Immature natural killer cell (primary cell): ENCODE data around the gene REEP3. TPM values are rescaled to one million over a fixed set of nuclear protein-coding genes. Genes with fewer than 3 reads are reported as not detected.
A peak's percentile ranks its signal among the peaks of the same experiment; 100 is the strongest.
"Not testable (repeated sequence)": the region's sequence is repeated elsewhere in the genome, so short reads cannot be mapped to it uniquely, and the experiment has no call there.

Experiments used
- DNase-seq, 3 donors: peaks; one replicate each; pipeline ENCODE4 v3.0.0; 2022; ENCODE audit warnings: mixed read lengths in 1 of 3
- H3K27ac Mint-ChIP-seq, 6 donors: one replicate each; pipeline ENCODE4 v1.8.0; 2020; ENCODE audit warnings: mixed read lengths in 6 of 6, mild to moderate bottlenecking in 5 of 6, inconsistent platforms in 4 of 6, moderate library complexity in 3 of 6
- H3K27me3 Mint-ChIP-seq, 3 donors: one replicate each; pipeline ENCODE4 v1.8.0; 2020 to 2021; ENCODE audit warnings: low read depth in 3 of 3, mild to moderate bottlenecking in 3 of 3, mixed read lengths in 3 of 3, moderate library complexity in 3 of 3, inconsistent platforms in 1 of 3
- H3K36me3 Mint-ChIP-seq, 3 donors: one replicate each; pipeline ENCODE4 v1.8.0; 2020; ENCODE audit warnings: mixed read lengths in 3 of 3, inconsistent platforms in 2 of 3, mild to moderate bottlenecking in 2 of 3
- H3K4me1 Mint-ChIP-seq, 2 donors: one replicate each; pipeline ENCODE4 v1.8.0; 2020; ENCODE audit warnings: inconsistent platforms in 2 of 2, mild to moderate bottlenecking in 2 of 2, mixed read lengths in 2 of 2, moderate library complexity in 1 of 2
- H3K4me3 Mint-ChIP-seq, 5 donors: one replicate each; pipeline ENCODE4 v1.8.0; 2020; ENCODE audit warnings: mild to moderate bottlenecking in 5 of 5, mixed read lengths in 5 of 5, inconsistent platforms in 3 of 5, moderate library complexity in 3 of 5
- H3K9me3 Mint-ChIP-seq, 6 donors: one replicate each; pipeline ENCODE4 v1.8.0; 2020; ENCODE audit warnings: mild to moderate bottlenecking in 6 of 6, mixed read lengths in 6 of 6, inconsistent platforms in 4 of 6, moderate library complexity in 3 of 6
- polyA plus RNA-seq, 3 donors: library from polyadenylated mRNA; unstranded; fragments of 300-500 nt; fragmentation: Illumina TruSeq; gene quantifications; one replicate each; pipeline ENCODE4 v1.2.3, GENCODE V29; 2021

REEP3 gene
- polyA plus RNA-seq, 3 donors from 2014 or later: 4.1 to 8.2 (median 5.2) TPM

GRCh38 chr10:63496561-63496960 lies 24.6 kb upstream of the REEP3 start:
- Mint-ChIP-seq H3K9me3 (no peaks in the 10 kb centered on the region), H3K4me3 (no peak overlapping the region), H3K27me3 (no peaks in the 10 kb centered on the region), H3K27ac (no peak overlapping the region), H3K4me1 (peaks cover 0 to 4% of the 10 kb centered on the region in 2 donors), H3K36me3 (peaks cover 0 to 9% (median 2%) of the 10 kb centered on the region in 3 donors)
- no peak for DNase-seq

GRCh38 chr10:63497321-63497720 lies 23.9 kb upstream of the REEP3 start:
- H3K9me3 Mint-ChIP-seq: no peaks in the 10 kb centered on the region
- H3K27me3 Mint-ChIP-seq: no peaks in the 10 kb centered on the region
- DNase-seq: no peak
- H3K4me1 Mint-ChIP-seq: peaks cover 0 to 3% of the 10 kb centered on the region in 2 donors
- no peak overlapping the region for H3K4me3 Mint-ChIP-seq
- peaks cover 0 to 9% (median 0%) of the 10 kb centered on the region in 3 donors for H3K36me3 Mint-ChIP-seq
- H3K27ac Mint-ChIP-seq: no peak overlapping the region

- H3K27ac Mint-ChIP-seq: no peak overlapping the region
- H3K9me3 Mint-ChIP-seq: no peaks in the 10 kb centered on the region
- H3K4me1 Mint-ChIP-seq: peaks cover 0 to 3% of the 10 kb centered on the region in 2 donors
- no peak overlapping the region for H3K4me3 Mint-ChIP-seq
- no peak for DNase-seq
- peaks cover 0 to 9% (median 0%) of the 10 kb centered on the region in 3 donors for H3K36me3 Mint-ChIP-seq
- H3K27me3 Mint-ChIP-seq: no peaks in the 10 kb centered on the region
Observed at GRCh38 chr10:63498665-63499064, 22.5 kb upstream of the REEP3 start.

GRCh38 chr10:63500551-63500950 lies 20.6 kb upstream of the REEP3 start:
- not testable (repeated sequence) for H3K27me3 Mint-ChIP-seq, H3K4me3 Mint-ChIP-seq, H3K9me3 Mint-ChIP-seq, H3K4me1 Mint-ChIP-seq, H3K27ac Mint-ChIP-seq, DNase-seq, H3K36me3 Mint-ChIP-seq

GRCh38 chr10:63501954-63502353 lies 19.2 kb upstream of the REEP3 start:
- peaks cover 0 to 9% (median 0%) of the 10 kb centered on the region in 3 donors for H3K36me3 Mint-ChIP-seq
- no peak for DNase-seq
- peaks cover 2 to 8% of the 10 kb centered on the region in 2 donors for H3K4me1 Mint-ChIP-seq
- no peaks in the 10 kb centered on the region for H3K9me3 Mint-ChIP-seq
- no peak overlapping the region for H3K27ac Mint-ChIP-seq
- H3K4me3 Mint-ChIP-seq: no peak overlapping the region
- peaks cover 0 to 1% (median 1%) of the 10 kb centered on the region in 3 donors for H3K27me3 Mint-ChIP-seq

- DNase-seq: no peak
- Mint-ChIP-seq H3K9me3 (no peaks in the 10 kb centered on the region), H3K4me1 (peaks cover 2 to 8% of the 10 kb centered on the region in 2 donors)
Observed at GRCh38 chr10:63502832-63503231, 18.4 kb upstream of the REEP3 start.

GRCh38 chr10:63503395-63503794 lies 17.8 kb upstream of the REEP3 start:
- Mint-ChIP-seq H3K4me3 (no peak overlapping the region), H3K27ac (no peak overlapping the region), H3K9me3 (no peaks in the 10 kb centered on the region), H3K36me3 (peaks cover 0 to 9% (median 0%) of the 10 kb centered on the region in 3 donors), H3K4me1 (peaks cover 2 to 8% of the 10 kb centered on the region in 2 donors), H3K27me3 (peaks cover 0 to 1% (median 1%) of the 10 kb centered on the region in 3 donors)
- DNase-seq: no peak

More at GRCh38 chr10:63502832-63503231, 18.4 kb upstream of the REEP3 start:
- H3K27ac Mint-ChIP-seq: no peak overlapping the region
- peaks cover 0 to 1% (median 1%) of the 10 kb centered on the region in 3 donors for H3K27me3 Mint-ChIP-seq
- peaks cover 0 to 9% (median 0%) of the 10 kb centered on the region in 3 donors for H3K36me3 Mint-ChIP-seq
- no peak overlapping the region for H3K4me3 Mint-ChIP-seq

- Mint-ChIP-seq H3K4me1 (peaks cover 5 to 14% of the 10 kb centered on the region in 2 donors), H3K27me3 (peaks cover 0 to 1% (median 1%) of the 10 kb centered on the region in 3 donors), H3K27ac (peak overlapping the region in 2 of 6 donors; percentile 13 to 18), H3K9me3 (no peaks in the 10 kb centered on the region), H3K4me3 (no peak overlapping the region), H3K36me3 (peaks cover 0 to 7% (median 0%) of the 10 kb centered on the region in 3 donors)
- DNase-seq: no peak
Observed at GRCh38 chr10:63504145-63504881, 16.9 kb upstream of the REEP3 start.

- Mint-ChIP-seq H3K27ac (peak overlapping the region in 1 of 6 donors; percentile 5), H3K9me3 (no peaks in the 10 kb centered on the region), H3K4me3 (no peak overlapping the region), H3K27me3 (peaks cover 0 to 3% (median 1%) of the 10 kb centered on the region in 3 donors), H3K36me3 (peaks cover 0 to 3% (median 0%) of the 10 kb centered on the region in 3 donors), H3K4me1 (peaks cover 5 to 14% of the 10 kb centered on the region in 2 donors)
- DNase-seq: no peak
Observed at GRCh38 chr10:63505562-63505961, 15.6 kb upstream of the REEP3 start.

- H3K36me3 Mint-ChIP-seq: no peaks in the 10 kb centered on the region
- H3K4me1 Mint-ChIP-seq: peaks cover 3 to 14% of the 10 kb centered on the region in 2 donors
- no peaks in the 10 kb centered on the region for H3K9me3 Mint-ChIP-seq
- peaks cover 0 to 3% (median 1%) of the 10 kb centered on the region in 3 donors for H3K27me3 Mint-ChIP-seq
- H3K4me3 Mint-ChIP-seq: no peak overlapping the region
- no peak overlapping the region for H3K27ac Mint-ChIP-seq
- no peak for DNase-seq
Observed at GRCh38 chr10:63506554-63506953, 14.6 kb upstream of the REEP3 start.

GRCh38 chr10:63515002-63515763 lies 6.0 kb upstream of the REEP3 start:
- Mint-ChIP-seq H3K9me3 (no peaks in the 10 kb centered on the region), H3K4me1 (peaks cover 34 to 44% of the 10 kb centered on the region in 2 donors), H3K27me3 (peaks cover 0 to 1% (median 0%) of the 10 kb centered on the region in 3 donors), H3K27ac (peak overlapping the region in 2 of 6 donors; percentile 38 to 72), H3K36me3 (no peaks in the 10 kb centered on the region), H3K4me3 (no peak overlapping the region)
- no peak for DNase-seq

GRCh38 chr10:63516207-63516606 lies 5.0 kb upstream of the REEP3 start:
- Mint-ChIP-seq H3K27ac (no peak overlapping the region), H3K4me1 (peaks cover 42 to 52% of the 10 kb centered on the region in 2 donors)

GRCh38 chr10:63518690-63519288 lies 2.4 kb upstream of the REEP3 start:
- Mint-ChIP-seq H3K4me3 (no peak overlapping the region), H3K4me1 (peaks cover 47 to 63% of the 10 kb centered on the region in 2 donors), H3K27me3 (peaks cover 0 to 4% (median 1%) of the 10 kb centered on the region in 3 donors), H3K27ac (no peak overlapping the region), H3K9me3 (no peaks in the 10 kb centered on the region), H3K36me3 (no peaks in the 10 kb centered on the region)
- DNase-seq: no peak

More at GRCh38 chr10:63516207-63516606, 5.0 kb upstream of the REEP3 start:
- Mint-ChIP-seq H3K9me3 (no peaks in the 10 kb centered on the region), H3K36me3 (no peaks in the 10 kb centered on the region), H3K4me3 (no peak overlapping the region), H3K27me3 (peaks cover 0 to 1% (median 0%) of the 10 kb centered on the region in 3 donors)
- no peak for DNase-seq
